ENCODE results near the gene CFAP45.

The CFAP45 gene

DNA sequence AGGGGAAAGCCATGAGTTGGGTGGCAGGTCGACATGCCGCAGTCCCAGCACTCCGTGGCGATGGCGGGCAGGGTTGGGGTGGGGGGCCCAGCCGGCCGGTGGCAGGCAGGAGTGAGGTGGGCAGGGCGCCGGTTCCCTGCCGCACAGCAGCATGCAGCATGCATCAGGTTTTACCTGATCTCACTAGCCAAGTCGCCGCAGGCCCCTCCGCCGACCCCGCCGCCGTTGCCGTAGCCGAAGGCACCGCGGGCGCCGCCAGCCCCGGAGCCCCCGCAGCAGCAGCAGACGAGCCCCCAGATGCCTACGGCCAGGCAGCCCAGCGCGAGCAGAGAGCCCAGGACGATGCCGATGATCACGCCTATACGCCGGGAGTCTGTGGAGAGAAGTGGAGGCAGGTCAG is 44.3 kb downstream of the CFAP45 start:
- H3K36me3 ChIP-seq (ENCODE audit: control insufficient read depth, insufficient read depth, low read length) = no peaks in the 10 kb centered on the region
- peaks cover 1% of the 10 kb centered on the region; the same call in 1 of the 2 replicates for H3K27me3 ChIP-seq (replicated peaks; ENCODE audit: control insufficient read depth, insufficient read depth, low read length)
- no peak for DNase-seq (ENCODE audit: extremely low read depth, insufficient read length)
- no peak for TF ChIP-seq CTCF (IDR thresholded peaks at IDR 0.05; ENCODE audit: insufficient read depth, low read length, poor library complexity, severe bottlenecking)
- H3K4me3 ChIP-seq (replicated peaks; ENCODE audit: low read depth, low read length) = no peak overlapping the region

GRCh38 chr1:159854693-159855192 is 45.2 kb downstream of the CFAP45 start:
- Histone ChIP-seq H3K36me3 (ENCODE audit: control insufficient read depth, insufficient read depth, low read length) (no peaks in the 10 kb centered on the region), H3K4me3 (replicated peaks; ENCODE audit: low read depth, low read length) (peak overlapping the region; percentile 48), H3K27me3 (replicated peaks; ENCODE audit: control insufficient read depth, insufficient read depth, low read length) (no peaks in the 10 kb centered on the region; the same call in 1 of the 2 replicates)
- DNase-seq (ENCODE audit: extremely low read depth, insufficient read length) = peak; percentile 76
- no peak for TF ChIP-seq CTCF (IDR thresholded peaks at IDR 0.05; ENCODE audit: insufficient read depth, low read length, poor library complexity, severe bottlenecking)

- no peak for DNase-seq (ENCODE audit: extremely low read depth, insufficient read length)
- H3K36me3 ChIP-seq (ENCODE audit: control insufficient read depth, insufficient read depth, low read length) = no peaks in the 10 kb centered on the region
- H3K4me3 ChIP-seq (replicated peaks; ENCODE audit: low read depth, low read length) = peak overlapping the region; percentile 48
- H3K27me3 ChIP-seq (replicated peaks; ENCODE audit: control insufficient read depth, insufficient read depth, low read length) = no peaks in the 10 kb centered on the region; the same call in 1 of the 2 replicates
- no peak for TF ChIP-seq CTCF (IDR thresholded peaks at IDR 0.05; ENCODE audit: insufficient read depth, low read length, poor library complexity, severe bottlenecking)
These were observed 45.8 kb downstream of the CFAP45 start for GRCh38 chr1:159854116-159854692.

GRCh38 chr1:159853417-159854115 is 46.4 kb downstream of the CFAP45 start:
- Histone ChIP-seq H3K36me3 (ENCODE audit: control insufficient read depth, insufficient read depth, low read length) (no peaks in the 10 kb centered on the region), H3K27me3 (replicated peaks; ENCODE audit: control insufficient read depth, insufficient read depth, low read length) (no peaks in the 10 kb centered on the region; the same call in 1 of the 2 replicates), H3K4me3 (replicated peaks; ENCODE audit: low read depth, low read length) (no peak overlapping the region)
- TF ChIP-seq CTCF (IDR thresholded peaks at IDR 0.05; ENCODE audit: insufficient read depth, low read length, poor library complexity, severe bottlenecking) = no peak
- DNase-seq (ENCODE audit: extremely low read depth, insufficient read length) = no peak

- H3K4me3 ChIP-seq (replicated peaks; ENCODE audit: low read depth, low read length) = no peak overlapping the region
- H3K27me3 ChIP-seq (replicated peaks; ENCODE audit: control insufficient read depth, insufficient read depth, low read length) = no peaks in the 10 kb centered on the region; the same call in 1 of the 2 replicates
- H3K36me3 ChIP-seq (ENCODE audit: control insufficient read depth, insufficient read depth, low read length) = no peaks in the 10 kb centered on the region
- DNase-seq (ENCODE audit: extremely low read depth, insufficient read length) = no peak
- TF ChIP-seq CTCF (IDR thresholded peaks at IDR 0.05; ENCODE audit: insufficient read depth, low read length, poor library complexity, severe bottlenecking) = peak; percentile 32
These were observed 48.6 kb downstream of the CFAP45 start for GRCh38 chr1:159851407-159851806.

Data from GM06990 (cell line).